Stimulated activated CD4-positive, alpha-beta T cell treated with anti-CD3 and anti-CD28 coated beads, Interleukin-12 subunit alpha, Interleukin-12 subunit beta, amount 100 ng/mL, for 24 hours (primary cell): ENCODE measurements around the gene EXTL1.

Experiments
- DNase-seq, 2 experiments: peaks; one replicate each; pipeline ENCODE4 v3.0.0-alpha.2; 2020; ENCODE audit warnings: low read depth in 2 of 2

The EXTL1 gene

DNA sequence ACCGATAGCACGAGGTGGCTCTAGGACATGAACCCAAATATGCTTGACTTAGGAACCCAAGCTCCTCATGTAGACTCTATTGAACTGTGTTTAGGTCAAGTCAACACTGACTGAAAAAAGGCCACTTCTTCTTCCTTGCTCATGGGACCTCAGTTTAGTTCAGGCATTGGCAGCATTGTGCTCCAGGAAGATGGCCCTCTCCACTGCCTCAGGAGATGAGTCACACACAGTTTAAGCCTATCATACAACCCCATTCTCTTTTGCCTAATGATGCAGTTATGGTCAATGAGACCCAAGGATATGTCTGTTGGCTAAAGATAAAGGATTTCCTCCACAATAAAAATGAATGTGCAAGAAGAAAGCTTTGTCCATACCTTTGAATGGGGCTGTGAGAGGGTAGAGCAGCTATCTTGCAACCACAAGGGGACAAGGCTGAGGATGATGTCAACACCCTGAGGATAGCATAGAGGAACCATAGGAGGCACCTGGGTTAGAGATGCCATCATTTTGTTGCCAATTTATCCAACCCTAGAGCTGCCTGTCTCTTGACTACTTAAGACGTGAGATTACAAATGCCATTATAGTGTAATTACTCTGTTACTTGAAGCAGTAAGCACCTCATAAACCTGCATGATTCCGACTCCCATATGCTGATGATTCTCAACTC is 48.9 kb downstream of the EXTL1 start:
- DNase-seq = no peak

DNA sequence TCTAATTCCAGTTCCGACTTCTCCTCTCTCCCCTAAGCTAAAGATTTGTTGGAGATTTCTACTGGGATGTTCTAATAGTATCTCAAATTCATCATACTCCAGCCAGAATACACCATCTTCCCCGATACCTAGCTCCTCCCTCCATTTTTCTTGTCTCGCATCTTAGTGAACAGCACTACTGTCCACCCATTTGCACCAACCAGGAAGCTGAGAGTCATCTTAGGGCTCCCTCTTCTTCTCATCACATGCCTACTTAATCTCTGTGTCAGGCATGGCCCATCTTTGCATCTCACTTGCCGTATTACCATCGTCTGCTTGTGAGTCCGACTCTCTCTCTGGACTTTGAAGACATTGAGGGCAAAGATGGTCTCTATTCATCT is 49.4 kb downstream of the EXTL1 start:
- no peak for DNase-seq

DNA sequence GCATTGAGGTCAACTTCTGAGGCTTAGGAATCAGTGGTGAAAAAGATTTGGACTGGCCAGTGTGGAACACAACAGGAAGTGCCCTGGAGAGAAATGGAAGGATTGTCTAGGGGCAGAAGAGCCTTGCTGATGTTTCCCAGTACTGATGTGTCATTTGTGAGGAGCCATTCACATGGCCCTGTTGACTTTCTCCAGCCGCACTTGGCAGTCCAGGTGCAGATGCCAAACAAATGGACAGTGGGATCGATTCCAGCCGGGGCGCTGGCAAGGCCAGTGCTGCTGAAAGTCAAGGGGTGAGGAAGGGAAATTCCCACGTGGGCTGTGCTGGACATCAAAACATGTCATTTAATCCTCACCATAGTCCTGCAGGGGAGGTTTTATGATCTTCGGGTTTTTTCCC is 50.7 kb downstream of the EXTL1 start:
- no peak for DNase-seq

- DNase-seq = no peak
Observed at GRCh38 chr1:26075421-26076144, 54.0 kb downstream of the EXTL1 start.

GRCh38 chr1:26077524-26077923 is 55.9 kb downstream of the EXTL1 start:
- DNase-seq = no peak

DNA sequence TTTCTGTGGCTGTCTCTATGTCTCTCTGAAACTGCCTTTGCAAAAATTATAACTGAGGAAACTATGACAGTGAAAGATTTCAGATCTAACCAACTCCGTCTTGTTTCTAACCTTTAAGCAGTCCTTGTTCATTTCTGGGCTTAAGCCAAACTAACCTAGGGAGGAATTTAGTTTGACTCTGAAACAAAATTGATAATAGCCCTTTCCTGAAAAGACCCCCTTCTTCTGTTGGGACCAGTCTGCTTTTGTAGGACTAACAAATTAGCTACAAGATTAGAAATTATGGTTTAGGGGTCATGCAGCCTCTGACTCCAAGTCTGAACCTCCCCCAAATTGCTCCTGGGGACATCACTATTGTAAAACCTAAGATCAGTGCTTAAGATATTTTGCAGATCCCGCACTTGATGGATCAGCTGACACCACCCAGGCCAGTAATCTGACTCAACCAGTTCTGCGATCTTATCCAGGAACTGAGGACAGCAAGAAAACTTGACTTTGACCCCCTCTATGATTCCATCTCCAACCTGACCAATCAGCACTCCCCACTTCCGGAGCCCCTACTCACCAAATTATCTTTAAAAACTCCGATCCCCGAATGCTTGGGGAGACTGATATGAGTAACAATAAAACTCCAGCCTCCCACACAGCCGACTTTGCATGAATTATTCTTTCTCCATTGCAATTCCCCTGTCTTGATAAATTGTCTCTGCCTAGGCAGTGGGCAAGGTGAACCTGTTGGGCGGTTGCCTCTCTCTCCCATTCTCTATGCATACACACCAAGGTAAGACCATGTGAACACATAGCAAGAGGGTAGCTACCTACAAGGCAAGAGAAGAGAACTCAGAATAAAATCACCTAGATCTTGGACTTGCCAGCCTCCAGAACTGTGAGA is 57.0 kb downstream of the EXTL1 start:
- no peak for DNase-seq

DNA sequence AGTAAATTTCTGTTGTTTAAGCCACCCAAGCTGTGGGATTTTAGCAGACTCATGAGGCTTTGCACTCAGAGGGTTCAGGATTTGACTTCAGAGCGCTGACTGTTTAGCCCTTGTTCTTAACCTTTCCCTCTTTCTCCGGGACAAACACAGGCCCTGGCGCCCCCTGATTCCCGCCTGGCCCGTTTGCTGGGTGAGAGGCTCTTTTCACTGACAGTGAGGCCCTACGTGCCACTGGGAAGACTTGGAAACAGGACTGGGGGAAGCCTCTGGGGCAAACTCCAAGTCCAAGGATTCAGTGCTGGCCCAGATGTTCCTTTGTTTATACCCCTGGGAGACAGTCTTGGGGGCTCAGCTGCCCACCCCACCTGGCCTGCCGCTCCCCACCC is 57.6 kb downstream of the EXTL1 start:
- DNase-seq = no peak

- no peak for DNase-seq
Observed at GRCh38 chr1:26079960-26080814, 58.6 kb downstream of the EXTL1 start.

GRCh38 chr1:26081267-26082019 is 59.9 kb downstream of the EXTL1 start:
- no peak for DNase-seq

DNA sequence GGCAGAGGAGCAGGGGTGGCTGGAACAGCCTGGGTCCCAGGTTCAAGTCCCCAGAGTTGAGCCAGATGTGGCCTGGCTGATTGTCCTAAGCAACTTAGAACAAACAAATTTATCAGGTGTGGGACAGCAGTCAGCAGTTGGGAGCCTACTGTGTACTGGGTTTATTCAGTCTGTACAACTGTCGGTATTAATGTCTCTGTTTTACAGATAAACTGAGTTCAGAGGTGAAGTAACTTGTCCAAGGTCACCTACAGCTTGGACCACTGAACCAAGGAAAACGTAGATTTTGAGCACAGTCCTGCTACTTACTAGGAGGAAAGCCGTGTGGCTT is 60.4 kb downstream of the EXTL1 start:
- DNase-seq = no peak

DNA sequence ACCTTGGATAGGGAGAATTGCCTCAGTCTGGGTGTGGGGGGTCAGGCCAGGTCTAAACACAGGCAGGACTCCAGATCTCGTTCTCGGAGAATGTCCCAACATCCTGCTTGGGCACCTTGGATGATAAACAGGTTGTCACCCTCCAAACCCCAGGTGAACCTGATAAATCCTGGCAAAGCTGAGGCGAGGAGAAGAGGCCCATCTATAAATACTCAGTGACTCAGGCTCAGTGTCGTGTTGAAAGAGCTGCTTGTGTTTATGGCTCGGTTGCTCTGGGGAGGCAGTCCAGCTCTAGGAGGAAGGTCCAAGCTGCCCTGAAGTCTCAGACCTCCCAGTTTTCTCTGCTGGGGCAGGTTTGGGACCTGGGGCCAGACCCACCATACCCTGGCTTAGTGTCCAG is 61.6 kb downstream of the EXTL1 start:
- DNase-seq = no peak

GRCh38 chr1:26084091-26084561 is 62.6 kb downstream of the EXTL1 start:
- no peak for DNase-seq

GRCh38 chr1:26084844-26085243 is 63.3 kb downstream of the EXTL1 start:
- DNase-seq = no peak
